Measurements from ENCODE around the gene PIEZO1.
A peak's percentile ranks its signal among the peaks of the same experiment; 100 is the strongest.
"Not testable (repeated sequence)": the region's sequence is repeated elsewhere in the genome, so short reads cannot be mapped to it uniquely, and the experiment has no call there.

PIEZO1 gene

GRCh38 chr16:88804173-88804551, 19.1 kb upstream of the PIEZO1 start:
- DNase-seq = no peak

- DNase-seq = peak; percentile 75
These were observed 18.4 kb upstream of the PIEZO1 start, which contains the start of gene CDT1 for GRCh38 chr16:88803264-88803987. TSS of gene CDT1 (plus strand) at chr16:88803789. CDS start at chr16:88803832, 43 bp downstream.

- DNase-seq = no peak
These were observed 15.2 kb upstream of the PIEZO1 start for GRCh38 chr16:88800277-88800592.

GRCh38 chr16:88799569-88800276, 14.7 kb upstream of the PIEZO1 start:
- DNase-seq = no peak

- peak; percentile 86 for DNase-seq
These were observed 13.9 kb upstream of the PIEZO1 start for GRCh38 chr16:88798772-88799455.

- DNase-seq = no peak
These were observed 13.1 kb upstream of the PIEZO1 start for GRCh38 chr16:88798073-88798472.

- peak; percentile 38 for DNase-seq
These were observed 11.3 kb upstream of the PIEZO1 start for GRCh38 chr16:88796278-88796677.

GRCh38 chr16:88793251-88793954, 8.4 kb upstream of the PIEZO1 start:
- no peak for DNase-seq

GRCh38 chr16:88792668-88793250, 7.7 kb upstream of the PIEZO1 start:
- no peak for DNase-seq

GRCh38 chr16:88792078-88792550, 7.1 kb upstream of the PIEZO1 start:
- no peak for DNase-seq

GRCh38 chr16:88790312-88791211, 5.5 kb upstream of the PIEZO1 start:
- no peak for DNase-seq

GRCh38 chr16:88789594-88789993, 4.6 kb upstream of the PIEZO1 start:
- DNase-seq = no peak

- not testable (repeated sequence) for DNase-seq
These were observed 3.7 kb upstream of the PIEZO1 start for GRCh38 chr16:88788749-88789148.

GRCh38 chr16:88787579-88788314, 2.7 kb upstream of the PIEZO1 start:
- DNase-seq = no peak

GRCh38 chr16:88784856-88785105, 239 bp downstream of the PIEZO1 start:
- DNase-seq = no peak

GRCh38 chr16:88784074-88784855, 755 bp downstream of the PIEZO1 start:
- DNase-seq = no peak

GRCh38 chr16:88783391-88784073, 1.5 kb downstream of the PIEZO1 start:
- DNase-seq = no peak

GRCh38 chr16:88782454-88783390, 2.3 kb downstream of the PIEZO1 start:
- no peak for DNase-seq
